Mesenchymal stem cell (in vitro differentiated cells and primary cell): ENCODE results near the gene GABRR1.
"Not testable (repeated sequence)": the region's sequence is repeated elsewhere in the genome, so short reads cannot be mapped to it uniquely, and the experiment has no call there.

Experiments
- DNase-seq: peaks from one replicate; pipeline ENCODE4 v3.0.0-alpha.2; 2013
- H2AFZ ChIP-seq: one replicate; pipeline ENCODE4 v1.6.1; 2013; ENCODE audit warnings: low read depth, mild to moderate bottlenecking, control low read depth, inconsistent platforms, low read length, moderate library complexity
- H2AK5ac ChIP-seq: 2 replicates; pipeline ENCODE4 v1.6.1; 2013; ENCODE audit warnings: low read length, moderate library complexity, mild to moderate bottlenecking, inconsistent platforms; ENCODE audit not compliant: severe bottlenecking
- H2BK120ac ChIP-seq: one replicate; pipeline ENCODE4 v1.6.1; 2013; ENCODE audit warnings: low read depth, mild to moderate bottlenecking, inconsistent platforms, low read length, moderate library complexity
- H2BK12ac ChIP-seq, 2 experiments: one replicate each; pipeline ENCODE4 v1.6.1; 2013; ENCODE audit warnings: inconsistent platforms in 2 of 2, low read length in 2 of 2, mild to moderate bottlenecking in 2 of 2, moderate library complexity in 2 of 2, control low read depth in 1 of 2
- H2BK15ac ChIP-seq: one replicate; pipeline ENCODE4 v1.6.1; 2013; ENCODE audit warnings: mild to moderate bottlenecking, low read depth, inconsistent platforms; ENCODE audit not compliant: poor library complexity, severe bottlenecking
- H2BK5ac ChIP-seq: 2 replicates; pipeline ENCODE4 v1.6.1; 2013; ENCODE audit warnings: low read depth, mild to moderate bottlenecking, low read length, control low read depth, inconsistent platforms; ENCODE audit not compliant: poor library complexity, severe bottlenecking
- H3K14ac ChIP-seq, 2 experiments: one replicate each; pipeline ENCODE4 v1.6.1; 2013; ENCODE audit warnings: inconsistent platforms in 2 of 2, low read length in 2 of 2, control low read depth in 1 of 2, mild to moderate bottlenecking in 1 of 2, moderate library complexity in 1 of 2
- H3K18ac ChIP-seq, 2 experiments: one replicate each; pipeline ENCODE4 v1.6.1; 2013; ENCODE audit warnings: inconsistent platforms in 2 of 2, low read length in 2 of 2, control low read depth in 1 of 2, low read depth in 1 of 2, mild to moderate bottlenecking in 1 of 2
- H3K23ac ChIP-seq, 2 experiments: one replicate each; pipeline ENCODE4 v1.6.1; 2013; ENCODE audit warnings: inconsistent platforms in 2 of 2, low read length in 2 of 2, mild to moderate bottlenecking in 2 of 2, moderate library complexity in 2 of 2, control low read depth in 1 of 2
- H3K27ac ChIP-seq: 2 replicates; pipeline ENCODE4 v1.5.1; 2013; ENCODE audit warnings: mild to moderate bottlenecking, moderate library complexity, low read length, control low read depth, inconsistent platforms; ENCODE audit not compliant: poor library complexity, severe bottlenecking
- H3K27me3 ChIP-seq, 2 experiments: 2 replicates each; pipeline versions ENCODE4 v1.6.1 to v1.7.0; 2013; ENCODE audit warnings: low read length in 2 of 2, mild to moderate bottlenecking in 2 of 2, moderate library complexity in 2 of 2, control low read depth in 1 of 2, inconsistent platforms in 1 of 2; ENCODE audit not compliant: control insufficient read depth in 1 of 2, insufficient read depth in 1 of 2
- H3K36me3 ChIP-seq, 2 experiments: 2 replicates each; pipeline versions ENCODE4 v1.6.1 to v1.7.0; 2013; ENCODE audit warnings: low read length in 2 of 2, control low read depth in 1 of 2, inconsistent platforms in 1 of 2, low read depth in 1 of 2, mild to moderate bottlenecking in 1 of 2; ENCODE audit not compliant: insufficient read depth in 2 of 2, control insufficient read depth in 1 of 2
- H3K4ac ChIP-seq, 2 experiments: one replicate each; pipeline ENCODE4 v1.6.1; 2013; ENCODE audit warnings: inconsistent platforms in 2 of 2, low read length in 2 of 2, mild to moderate bottlenecking in 2 of 2, moderate library complexity in 2 of 2, control low read depth in 1 of 2, low read depth in 1 of 2
- H3K4me1 ChIP-seq: 2 replicates; pipeline ENCODE4 v1.6.1; 2013; ENCODE audit warnings: low read depth, low read length, control low read depth; ENCODE audit not compliant: control insufficient read depth, insufficient read depth
- H3K4me2 ChIP-seq: 2 replicates; pipeline ENCODE4 v1.6.1; 2013; ENCODE audit warnings: low read length, mild to moderate bottlenecking, inconsistent platforms; ENCODE audit not compliant: poor library complexity, severe bottlenecking
- H3K4me3 ChIP-seq, 2 experiments: 2 replicates each; pipeline versions ENCODE4 v1.5.1 to v1.7.0; 2013; ENCODE audit warnings: low read length in 2 of 2, mild to moderate bottlenecking in 2 of 2, control low read depth in 1 of 2, low read depth in 1 of 2; ENCODE audit not compliant: insufficient read depth in 1 of 2
- H3K79me1 ChIP-seq: replicated peaks from 2 replicates; pipeline ENCODE4 v1.6.1; 2013; ENCODE audit warnings: mild to moderate bottlenecking, control low read depth, low read length, inconsistent platforms; ENCODE audit not compliant: poor library complexity, severe bottlenecking
- H3K9ac ChIP-seq: 2 replicates; pipeline ENCODE4 v1.7.0; 2013; ENCODE audit warnings: mild to moderate bottlenecking, low read length, moderate library complexity
- H3K9me3 ChIP-seq: 2 replicates; pipeline ENCODE4 v1.7.0; 2013; ENCODE audit warnings: mild to moderate bottlenecking, low read length; ENCODE audit not compliant: control insufficient read depth
- H4K8ac ChIP-seq: one replicate; pipeline ENCODE4 v1.6.1; 2013; ENCODE audit warnings: inconsistent platforms, mild to moderate bottlenecking, low read length, moderate library complexity
- H4K91ac ChIP-seq: one replicate; pipeline ENCODE4 v1.6.1; 2013; ENCODE audit warnings: mild to moderate bottlenecking, low read length, inconsistent platforms
- WGBS: methylation state at CpG from one replicate; pipeline ENCODE4 v1.1.7; 2013; ENCODE audit warnings: mixed read lengths; 5-methylcytosine and 5-hydroxymethylcytosine counted together

GABRR1 gene

DNA sequence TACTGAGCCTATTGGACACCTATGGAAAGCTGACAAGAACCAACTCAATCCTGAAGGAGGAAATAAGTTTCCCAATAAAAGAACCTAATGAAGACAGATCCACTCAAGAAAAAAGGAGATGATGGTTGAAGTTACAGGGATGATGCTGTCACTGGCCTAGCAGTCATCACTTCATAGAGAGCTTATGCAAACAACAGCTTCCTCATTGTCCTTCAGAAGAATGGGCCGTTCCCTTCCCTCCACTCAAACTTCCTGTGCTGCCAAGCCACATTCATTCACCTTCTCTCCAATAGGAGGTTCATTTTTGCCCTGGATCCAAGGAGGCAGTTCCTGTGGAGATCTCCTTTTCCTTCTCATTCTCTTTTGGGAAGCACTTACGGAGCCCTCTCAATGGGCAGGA, 85.1 kb downstream of the GABRR1 start:
- no peak overlapping the region for H2BK12ac ChIP-seq
- no peak overlapping the region for H3K18ac ChIP-seq
- H2BK15ac ChIP-seq: no peak overlapping the region
- H3K14ac ChIP-seq: no peak overlapping the region
- peaks cover 2% of the 10 kb centered on the region for H3K79me1 ChIP-seq
- H2BK5ac ChIP-seq: no peak overlapping the region
- no peak overlapping the region for H3K9ac ChIP-seq
- no peak overlapping the region for H3K4me3 ChIP-seq
- no peak overlapping the region for H2AFZ ChIP-seq
- H3K27ac ChIP-seq: no peak overlapping the region
- H3K9me3 ChIP-seq: peaks cover 5% of the 10 kb centered on the region
- H4K91ac ChIP-seq: no peak overlapping the region
- no peaks in the 10 kb centered on the region for H3K36me3 ChIP-seq
- no peak overlapping the region for H2BK120ac ChIP-seq
- H2AK5ac ChIP-seq: no peak overlapping the region
- 89% methylated on average over 2 of the region's 2 CpGs for WGBS
- H4K8ac ChIP-seq: no peak overlapping the region
- no peak overlapping the region for H3K4me2 ChIP-seq
- no peak for DNase-seq
- H3K23ac ChIP-seq: no peak overlapping the region
- no peaks in the 10 kb centered on the region for H3K4me1 ChIP-seq
- H3K4ac ChIP-seq: no peak overlapping the region
- H3K27me3 ChIP-seq: no peaks in the 10 kb centered on the region

DNA sequence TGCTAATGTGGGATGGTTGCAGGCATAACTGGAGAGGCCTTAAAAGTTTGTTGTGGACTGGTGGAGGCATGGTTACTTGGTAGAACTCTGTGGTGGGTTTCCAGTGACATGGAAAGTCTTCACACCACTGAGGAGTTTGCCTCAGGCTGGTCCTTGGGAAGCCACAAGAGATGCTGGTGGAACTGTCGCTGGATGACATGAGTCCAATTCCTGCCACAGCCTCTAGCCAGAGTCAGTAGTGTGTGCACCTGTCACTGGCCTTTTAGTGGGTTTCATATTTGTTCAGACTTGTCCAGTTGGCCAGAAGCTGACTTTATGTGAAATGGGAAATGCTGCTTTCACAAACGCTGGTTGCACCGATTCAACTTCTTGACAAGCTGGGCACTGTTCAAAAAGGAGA, 85.6 kb downstream of the GABRR1 start:
- H2AFZ ChIP-seq: no peak overlapping the region
- no peak overlapping the region for H2BK5ac ChIP-seq
- peaks cover 5% of the 10 kb centered on the region for H3K9me3 ChIP-seq
- no peak overlapping the region for H2AK5ac ChIP-seq
- no peak overlapping the region for H2BK120ac ChIP-seq
- H3K18ac ChIP-seq: no peak overlapping the region
- H2BK12ac ChIP-seq: no peak overlapping the region
- no peak overlapping the region for H3K14ac ChIP-seq
- no peak overlapping the region for H3K23ac ChIP-seq
- no peak for DNase-seq
- WGBS: 97% methylated on average over 3 of the region's 3 CpGs
- H3K4me3 ChIP-seq: no peak overlapping the region
- H3K4me1 ChIP-seq: no peaks in the 10 kb centered on the region
- H3K27ac ChIP-seq: no peak overlapping the region
- H3K4ac ChIP-seq: no peak overlapping the region
- H4K91ac ChIP-seq: no peak overlapping the region
- no peak overlapping the region for H3K4me2 ChIP-seq
- H4K8ac ChIP-seq: no peak overlapping the region
- H3K36me3 ChIP-seq: no peaks in the 10 kb centered on the region
- H3K9ac ChIP-seq: no peak overlapping the region
- no peaks in the 10 kb centered on the region for H3K27me3 ChIP-seq
- no peak overlapping the region for H2BK15ac ChIP-seq
- peaks cover 2% of the 10 kb centered on the region for H3K79me1 ChIP-seq

DNA sequence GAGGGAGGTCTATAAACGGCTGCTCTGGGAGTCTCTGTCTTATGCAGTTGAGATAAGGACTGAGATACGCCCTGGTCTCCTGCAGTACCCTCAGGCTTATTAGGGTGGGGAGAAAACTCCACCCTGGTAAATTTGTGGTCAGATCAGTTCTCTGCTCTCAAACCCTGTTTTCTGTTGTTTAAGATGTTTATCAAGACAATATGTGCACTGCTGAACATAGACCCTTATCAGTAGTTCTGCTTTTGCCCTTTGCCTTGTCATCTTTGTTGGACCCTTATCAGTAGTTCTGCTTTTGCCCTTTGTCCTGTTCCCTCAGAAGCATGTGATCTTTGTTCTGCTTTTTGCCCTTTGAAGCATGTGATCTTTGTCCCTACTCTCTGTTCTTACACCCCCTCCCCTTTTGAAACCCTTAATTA, 88.9 kb downstream of the GABRR1 start:
- not testable (repeated sequence) for H2BK120ac ChIP-seq, H3K4ac ChIP-seq, H3K9me3 ChIP-seq, H3K4me2 ChIP-seq, H3K14ac ChIP-seq, H4K8ac ChIP-seq, H2BK15ac ChIP-seq, H3K36me3 ChIP-seq, H2BK5ac ChIP-seq, H2BK12ac ChIP-seq, H3K79me1 ChIP-seq, H3K4me3 ChIP-seq, H2AFZ ChIP-seq, H3K27me3 ChIP-seq, H3K9ac ChIP-seq, DNase-seq, H3K27ac ChIP-seq, H4K91ac ChIP-seq, H3K23ac ChIP-seq, H2AK5ac ChIP-seq, H3K18ac ChIP-seq, H3K4me1 ChIP-seq
- WGBS: 97% methylated on average over 2 of the region's 2 CpGs
